Stimulated activated CD8-positive, alpha-beta memory T cell treated with anti-CD3 and anti-CD28 coated beads, Interleukin-7, amount 100 ng/mL, for 24 hours (primary cell): ENCODE measurements around the gene GABARAP.

Experiments
- DNase-seq: peaks from one replicate; pipeline ENCODE4 v3.0.0-alpha.2; 2020; ENCODE audit warnings: low read depth

GABARAP gene

DNA sequence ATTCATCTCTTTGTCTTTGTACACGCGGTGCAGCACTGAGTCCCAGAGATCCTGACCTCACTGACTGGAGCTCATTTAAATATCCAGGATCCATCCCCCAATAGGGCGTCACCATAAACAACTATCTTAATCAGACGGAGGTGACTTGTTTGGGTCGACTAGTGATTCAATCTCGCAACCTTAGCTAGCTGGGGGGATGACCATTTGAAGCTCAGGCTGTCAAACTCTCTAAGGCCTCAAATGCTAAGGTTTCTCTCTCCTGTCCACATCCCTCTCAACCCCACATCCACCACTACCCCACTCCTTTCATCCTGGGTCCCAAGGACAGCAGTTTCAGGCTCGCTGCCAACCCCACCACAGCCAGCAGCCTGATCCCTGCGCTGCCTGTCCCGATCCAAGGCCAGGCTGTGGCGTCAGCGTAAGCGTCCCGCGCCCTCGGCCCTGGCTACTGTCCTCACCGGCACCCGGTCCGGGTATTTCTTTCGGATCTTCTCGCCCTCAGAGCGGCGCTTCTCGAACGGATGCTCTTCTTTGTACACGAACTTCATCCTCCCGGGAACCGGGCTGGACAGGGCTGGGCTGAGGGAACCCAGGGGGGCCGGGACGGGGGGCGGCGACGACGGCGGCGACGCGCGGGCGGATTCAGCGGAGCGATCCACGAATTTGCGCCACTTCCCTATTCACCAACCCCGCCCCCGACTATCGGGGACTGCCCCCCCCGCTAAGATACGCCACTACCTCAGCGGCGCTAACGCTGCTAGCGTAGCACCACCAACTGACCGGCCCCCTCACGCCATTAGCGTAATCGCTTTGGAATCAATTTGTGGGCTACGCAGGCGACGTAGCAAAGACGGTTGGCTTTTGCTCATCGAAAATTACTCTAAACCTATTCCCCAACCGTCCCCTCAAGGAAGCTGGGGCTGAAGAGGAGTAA is at the start of gene GABARAP:
Gene GABARAP (minus strand): TSS at position 667 of the 934 bp plus-strand sequence. CDS start 119 bp downstream, at position 548.
- DNase-seq = peak; percentile 87

DNA sequence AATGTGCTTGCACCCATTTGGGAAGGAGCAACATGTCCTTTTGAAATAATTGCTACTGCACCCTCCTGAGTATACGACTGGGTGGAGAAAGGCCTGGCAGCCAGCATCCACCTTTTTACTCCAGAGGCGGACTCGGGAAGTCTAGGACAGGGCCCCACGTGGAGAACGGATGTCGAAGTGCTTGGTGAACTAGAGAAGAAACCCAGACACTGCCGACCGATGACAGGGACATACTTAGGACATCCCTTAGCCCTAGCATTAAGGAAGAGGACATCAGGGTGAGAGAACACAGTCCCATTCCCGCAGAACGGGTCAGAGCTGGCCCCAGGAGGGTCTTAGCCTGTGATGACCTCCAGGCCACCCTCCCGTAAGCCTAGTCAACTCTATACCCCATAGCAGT is 48.4 kb upstream of the GABARAP start:
- DNase-seq = no peak

DNA sequence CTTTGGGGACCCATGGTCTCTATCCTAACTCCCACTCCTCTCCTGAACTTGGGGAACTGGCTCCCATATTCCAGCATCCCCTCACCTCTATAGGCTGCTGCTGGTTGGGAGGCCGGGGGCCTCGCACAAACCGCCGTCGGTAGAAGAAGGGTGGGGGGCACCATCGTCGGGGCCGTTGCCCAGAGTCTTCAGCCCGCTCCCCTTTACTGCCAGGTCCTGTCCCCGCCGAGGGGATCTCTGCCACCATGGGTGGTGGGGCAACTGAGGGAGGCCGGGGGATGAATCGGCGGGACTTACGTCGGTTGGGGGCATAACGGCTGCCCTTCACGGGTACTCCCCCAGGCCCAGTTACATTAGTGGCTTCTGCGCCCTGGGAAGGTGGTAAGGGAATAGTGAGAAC is 47.9 kb upstream of the GABARAP start:
- DNase-seq = no peak

DNA sequence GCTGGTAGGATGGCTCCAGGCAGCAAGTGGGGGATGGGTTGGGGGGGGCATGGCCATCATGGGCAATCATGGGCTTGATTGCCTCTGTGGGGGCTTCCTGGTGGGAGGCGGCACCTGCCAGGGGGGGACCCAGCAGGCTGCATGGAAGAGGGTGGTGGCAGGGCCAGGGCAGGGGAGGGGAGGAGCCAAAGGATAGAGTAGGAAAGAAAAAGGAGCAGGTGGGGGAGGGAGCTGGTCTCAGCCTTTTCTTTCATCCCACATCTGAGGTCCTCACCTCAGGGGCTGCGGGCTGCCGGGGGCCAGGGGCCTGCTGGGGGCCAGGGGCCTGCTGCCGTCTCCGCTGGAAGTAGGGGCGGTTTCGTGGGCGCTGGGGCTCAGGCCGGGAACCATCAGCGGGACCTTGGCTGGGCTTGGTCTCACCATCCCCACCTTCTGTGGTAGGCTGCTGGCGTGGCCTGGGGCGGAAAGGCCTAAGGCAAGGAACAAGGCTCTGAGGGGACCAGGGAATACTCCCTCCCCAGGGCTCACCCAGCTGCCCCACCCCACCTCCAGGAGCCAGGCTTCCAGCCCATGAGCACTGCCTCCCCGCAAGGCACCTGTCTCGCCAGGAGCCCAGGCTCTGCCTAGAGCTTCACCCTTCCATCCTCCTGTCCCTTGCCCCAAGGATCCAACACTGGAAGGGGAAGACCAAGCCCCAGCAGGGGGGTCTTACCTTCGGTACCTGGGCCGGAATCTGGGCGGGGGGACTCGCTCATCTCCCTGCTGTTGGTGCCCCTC is 47.2 kb upstream of the GABARAP start:
- no peak for DNase-seq

DNA sequence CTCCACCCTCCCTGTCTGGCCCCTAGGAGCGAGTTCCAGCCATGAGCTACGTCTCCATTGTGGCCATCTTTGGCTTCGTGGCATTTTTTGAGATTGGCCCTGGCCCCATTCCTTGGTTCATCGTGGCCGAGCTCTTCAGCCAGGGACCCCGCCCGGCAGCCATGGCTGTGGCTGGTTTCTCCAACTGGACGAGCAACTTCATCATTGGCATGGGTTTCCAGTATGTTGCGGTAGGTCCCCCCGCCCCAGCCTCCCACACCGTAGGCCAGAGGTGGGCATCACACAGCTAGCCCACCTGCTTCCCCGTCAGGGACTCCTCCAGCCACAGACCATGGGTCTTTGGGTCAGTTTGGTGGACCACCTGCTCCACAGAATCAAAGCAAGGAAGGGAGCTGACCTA is 43.4 kb upstream of the GABARAP start:
- DNase-seq = no peak

DNA sequence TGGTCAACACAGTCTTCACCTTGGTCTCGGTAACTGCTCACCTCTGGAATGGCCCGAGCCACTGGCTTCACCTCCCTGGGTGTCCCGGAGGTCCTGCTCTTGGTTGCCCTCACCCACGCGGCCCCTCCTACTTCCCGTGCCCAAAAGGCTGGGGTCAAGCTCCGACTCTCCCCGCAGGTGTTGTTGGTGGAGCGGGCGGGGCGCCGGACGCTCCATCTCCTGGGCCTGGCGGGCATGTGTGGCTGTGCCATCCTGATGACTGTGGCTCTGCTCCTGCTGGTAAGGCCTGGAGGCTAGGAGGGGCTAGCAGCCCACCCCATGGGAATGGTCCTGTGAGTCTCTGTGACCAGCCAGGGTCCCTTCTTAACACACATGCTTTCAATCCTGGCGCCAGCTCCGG is 42.7 kb upstream of the GABARAP start:
- no peak for DNase-seq

DNA sequence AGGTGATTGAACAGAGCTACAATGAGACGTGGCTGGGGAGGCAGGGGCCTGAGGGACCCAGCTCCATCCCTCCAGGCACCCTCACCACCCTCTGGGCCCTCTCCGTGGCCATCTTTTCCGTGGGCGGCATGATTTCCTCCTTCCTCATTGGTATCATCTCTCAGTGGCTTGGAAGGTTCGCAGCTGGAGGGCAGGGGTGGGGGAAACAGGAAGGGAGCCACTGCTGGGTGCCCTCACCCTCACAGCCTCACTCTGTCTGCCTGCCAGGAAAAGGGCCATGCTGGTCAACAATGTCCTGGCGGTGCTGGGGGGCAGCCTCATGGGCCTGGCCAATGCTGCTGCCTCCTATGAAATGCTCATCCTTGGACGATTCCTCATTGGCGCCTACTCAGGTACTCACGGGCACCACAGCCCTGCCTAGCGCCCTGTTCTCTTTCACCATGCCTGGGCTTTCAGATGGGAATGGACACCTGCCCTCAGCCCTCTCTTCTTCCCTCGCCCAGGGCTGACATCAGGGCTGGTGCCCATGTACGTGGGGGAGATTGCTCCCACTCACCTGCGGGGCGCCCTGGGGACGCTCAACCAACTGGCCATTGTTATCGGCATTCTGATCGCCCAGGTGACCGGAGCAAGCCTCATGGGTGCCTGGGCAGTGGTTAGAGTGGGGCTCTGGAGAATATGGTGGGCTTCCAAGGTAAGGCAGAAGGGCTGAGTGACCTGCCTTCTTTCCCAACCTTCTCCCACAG is 41.4 kb upstream of the GABARAP start:
- DNase-seq = no peak

DNA sequence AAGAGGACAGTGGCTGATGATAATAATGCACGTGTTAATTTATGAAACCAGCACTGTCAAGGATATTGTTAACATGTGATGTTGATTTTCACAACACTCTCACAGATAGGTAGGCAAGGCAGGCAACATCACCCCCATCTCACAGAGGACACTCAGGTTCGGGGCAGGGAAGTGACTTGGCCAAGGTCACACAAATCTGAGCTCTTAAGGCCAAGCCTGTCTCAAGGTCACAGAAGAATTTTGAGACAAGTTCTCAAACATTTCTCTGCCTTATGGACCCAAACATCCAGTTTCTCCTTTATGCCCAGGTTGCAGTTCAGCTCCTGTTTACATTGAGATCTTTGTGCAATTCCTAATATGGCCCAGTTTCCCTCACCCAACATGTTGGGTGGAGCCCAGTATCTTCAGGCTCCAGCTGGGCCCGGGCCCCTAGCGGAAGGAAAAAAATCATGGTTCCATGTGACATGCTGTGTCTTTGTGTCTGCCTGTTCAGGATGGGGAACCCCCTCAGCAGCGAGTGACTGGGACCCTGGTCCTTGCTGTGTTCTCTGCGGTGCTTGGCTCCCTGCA is 40.6 kb upstream of the GABARAP start:
- DNase-seq = no peak

DNA sequence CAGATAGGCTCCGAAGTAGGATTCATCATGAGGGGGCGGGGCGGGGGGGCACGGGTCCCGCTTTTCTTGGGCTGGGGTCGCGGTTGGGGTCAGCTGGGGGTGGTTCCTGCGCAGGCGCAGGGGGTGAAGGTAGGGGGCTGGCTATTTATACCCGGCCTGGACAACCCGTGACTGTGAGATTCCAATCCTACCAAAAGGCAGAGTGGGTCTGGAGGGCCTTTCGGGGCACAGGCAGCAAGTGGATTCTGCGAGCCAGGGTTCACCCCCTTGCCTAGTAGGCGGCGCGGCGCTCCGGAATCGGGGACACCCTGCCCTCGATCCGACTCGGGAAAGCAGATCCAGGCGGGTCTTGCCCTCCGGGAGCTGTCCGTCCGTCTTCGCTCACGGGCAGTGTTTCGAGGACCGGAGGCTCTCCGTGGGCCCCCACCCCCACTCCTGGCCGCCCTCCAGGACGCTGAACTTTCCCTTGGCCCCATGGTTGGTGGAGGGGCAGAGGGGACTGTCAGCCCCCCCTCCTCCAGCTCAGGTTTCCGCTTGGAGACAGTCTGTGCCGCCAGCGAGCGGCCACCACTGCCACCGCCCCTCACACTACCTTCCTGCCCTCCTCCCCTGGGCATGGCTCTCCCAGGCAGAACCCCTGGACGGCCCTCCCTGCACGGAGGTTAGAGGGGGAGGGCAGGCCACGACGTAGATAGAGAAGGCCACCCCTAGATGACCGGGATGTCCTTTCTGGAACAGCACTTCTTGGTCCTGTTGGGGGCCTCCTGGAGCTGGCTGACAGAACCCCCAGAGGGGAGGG is 39.9 kb upstream of the GABARAP start:
- DNase-seq = no peak

DNA sequence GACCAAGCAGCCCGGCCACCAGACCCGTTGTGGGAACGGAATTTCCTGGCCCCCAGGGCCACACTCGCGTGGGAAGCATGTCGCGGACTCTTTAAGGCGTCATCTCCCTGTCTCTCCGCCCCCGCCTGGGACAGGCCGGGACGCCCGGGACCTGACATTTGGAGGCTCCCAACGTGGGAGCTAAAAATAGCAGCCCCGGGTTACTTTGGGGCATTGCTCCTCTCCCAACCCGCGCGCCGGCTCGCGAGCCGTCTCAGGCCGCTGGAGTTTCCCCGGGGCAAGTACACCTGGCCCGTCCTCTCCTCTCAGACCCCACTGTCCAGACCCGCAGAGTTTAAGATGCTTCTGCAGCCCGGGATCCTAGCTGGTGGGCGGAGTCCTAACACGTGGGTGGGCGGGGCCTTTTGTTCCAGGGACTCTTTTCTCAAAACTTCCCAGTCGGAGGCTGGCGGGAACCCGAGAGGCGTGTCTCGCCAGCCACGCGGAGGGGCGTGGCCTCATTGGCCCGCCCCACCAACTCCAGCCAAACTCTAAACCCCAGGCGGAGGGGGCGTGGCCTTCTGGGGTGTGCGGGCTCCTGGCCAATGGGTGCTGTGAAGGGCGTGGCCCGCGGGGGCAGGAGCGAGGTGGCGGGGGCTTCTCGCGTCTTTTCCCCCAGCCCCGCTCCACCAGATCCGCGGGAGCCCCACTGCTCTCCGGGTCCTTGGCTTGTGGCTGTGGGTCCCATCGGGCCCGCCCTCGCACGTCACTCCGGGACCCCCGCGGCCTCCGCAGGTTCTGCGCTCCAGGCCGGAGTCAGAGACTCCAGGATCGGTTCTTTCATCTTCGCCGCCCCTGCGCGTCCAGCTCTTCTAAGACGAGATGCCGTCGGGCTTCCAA is 39.1 kb upstream of the GABARAP start, which contains the start of gene SLC2A4:
Gene SLC2A4 (plus strand): TSS at position 645 of the 879 bp plus-strand sequence. CDS start 217 bp downstream, at position 862.
- DNase-seq = peak; percentile 84

DNA sequence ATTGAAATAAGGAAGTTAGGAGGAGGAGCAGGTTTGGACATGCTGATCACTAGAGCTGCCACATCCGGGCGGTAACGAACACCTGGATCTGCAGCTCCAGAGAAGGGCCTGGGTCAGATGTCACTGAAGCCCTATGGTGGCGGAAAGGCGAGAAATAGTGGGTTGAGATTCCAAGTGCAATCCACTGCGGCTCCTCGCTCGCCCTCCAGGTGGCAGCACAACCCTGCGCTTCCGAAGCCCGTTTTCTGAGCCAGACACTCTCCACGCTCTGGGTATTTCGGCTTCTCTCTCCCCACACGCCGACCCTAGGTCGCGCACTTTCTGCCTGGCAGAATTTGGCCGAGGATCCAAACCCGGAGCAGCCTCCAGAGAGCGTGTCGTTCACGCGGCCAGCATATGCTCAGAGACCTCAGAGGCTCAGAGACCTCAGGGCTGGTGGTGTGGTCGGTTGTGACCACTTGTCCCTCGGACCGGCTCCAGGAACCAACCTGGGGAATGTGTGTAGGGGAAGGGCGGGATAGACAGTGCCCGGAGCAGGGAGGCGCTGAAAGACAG is 38.3 kb upstream of the GABARAP start:
- DNase-seq = peak; percentile 65

DNA sequence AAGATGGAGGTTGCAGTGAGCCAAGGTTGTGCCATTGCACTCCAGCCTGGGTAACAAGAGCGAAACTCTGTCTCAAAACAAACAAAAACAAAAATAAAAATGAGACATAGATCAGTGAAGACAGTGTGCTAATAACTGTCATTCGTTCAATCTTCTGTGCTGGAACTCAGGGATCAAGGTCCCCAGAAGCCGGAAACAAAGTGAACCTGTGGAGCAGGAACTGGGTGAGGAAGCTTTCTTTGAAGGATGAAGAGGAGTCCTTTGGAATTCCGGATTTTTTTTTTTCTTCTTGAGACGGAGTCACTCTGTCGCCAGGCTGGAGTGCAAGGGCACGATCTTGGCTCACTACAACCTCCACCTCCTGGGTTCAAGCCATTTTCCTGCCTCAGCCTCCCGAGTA is 37.2 kb upstream of the GABARAP start:
- DNase-seq = no peak

DNA sequence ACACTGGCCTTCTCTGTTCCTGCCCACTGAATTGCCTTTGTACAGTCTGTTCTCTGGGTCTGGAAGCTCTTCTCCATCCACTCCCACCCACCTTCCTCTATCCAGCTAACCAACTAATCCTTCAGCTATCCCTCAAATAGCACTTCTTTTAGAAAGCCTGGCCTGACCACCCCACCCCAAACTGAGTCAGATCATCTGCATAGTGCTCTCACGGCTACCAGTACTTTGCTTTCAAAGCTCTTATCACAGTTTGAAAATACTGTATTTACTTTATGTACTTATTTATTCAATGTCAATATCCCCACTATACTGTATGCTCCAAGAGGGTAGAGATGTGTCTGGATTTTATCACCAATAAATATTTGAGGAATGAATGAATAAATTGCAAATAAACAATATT is 24.5 kb upstream of the GABARAP start:
- DNase-seq = no peak

DNA sequence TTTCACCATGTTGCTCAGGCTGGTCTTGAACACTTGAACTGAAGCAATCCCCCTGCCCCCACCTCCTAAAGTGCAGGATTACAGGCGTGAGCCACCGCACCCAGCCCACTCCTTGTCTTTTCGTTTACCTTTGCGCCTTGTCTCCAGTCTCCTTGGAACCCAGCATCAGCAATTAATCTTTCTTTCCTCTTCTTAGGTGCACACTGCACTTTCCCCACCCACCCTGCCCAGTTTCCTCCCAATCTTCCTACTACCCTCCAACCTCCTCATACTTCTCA is 21.5 kb upstream of the GABARAP start:
- DNase-seq = no peak

DNA sequence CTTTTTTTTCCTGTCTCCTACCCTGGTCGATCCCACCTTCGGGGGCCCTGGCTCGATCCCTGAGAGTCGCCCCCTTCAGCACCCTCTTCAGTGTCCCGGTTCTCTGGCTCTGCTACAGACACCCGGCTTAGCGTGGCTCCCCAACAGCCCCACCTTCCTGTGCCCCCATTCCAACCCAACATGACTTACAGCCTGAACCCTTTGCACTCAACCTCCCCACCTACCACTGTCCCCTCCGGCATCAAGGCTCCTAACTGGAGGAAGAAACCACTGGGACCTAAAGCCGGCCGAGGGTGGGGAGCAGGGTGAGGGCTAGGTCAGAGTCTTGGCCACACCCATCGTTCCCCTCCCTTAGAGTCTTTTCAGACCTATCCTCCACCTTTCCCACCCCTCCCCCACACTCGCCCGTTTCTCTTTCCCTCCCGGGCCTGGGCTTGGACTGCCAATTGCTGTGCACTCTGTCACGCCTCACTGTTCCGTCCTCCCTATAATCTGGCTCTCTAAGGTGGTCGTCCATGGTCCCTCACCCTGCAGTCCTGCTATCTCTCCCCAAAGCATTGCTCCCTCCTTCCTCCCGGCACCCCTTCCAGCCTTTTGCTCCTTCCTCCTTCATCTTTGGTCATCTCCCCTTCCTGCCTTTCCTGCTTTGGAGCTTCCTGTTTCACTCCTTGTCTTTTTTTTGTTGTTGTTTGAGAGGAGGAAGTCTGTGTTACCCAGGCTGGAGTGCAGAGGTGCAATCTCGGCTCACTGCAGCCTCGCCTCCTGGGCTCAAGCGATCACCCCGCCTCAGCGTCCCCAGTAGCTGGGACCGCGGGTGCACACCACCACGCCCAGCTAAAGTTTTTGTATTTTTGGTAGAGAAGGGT is 20.9 kb upstream of the GABARAP start:
- DNase-seq = no peak

DNA sequence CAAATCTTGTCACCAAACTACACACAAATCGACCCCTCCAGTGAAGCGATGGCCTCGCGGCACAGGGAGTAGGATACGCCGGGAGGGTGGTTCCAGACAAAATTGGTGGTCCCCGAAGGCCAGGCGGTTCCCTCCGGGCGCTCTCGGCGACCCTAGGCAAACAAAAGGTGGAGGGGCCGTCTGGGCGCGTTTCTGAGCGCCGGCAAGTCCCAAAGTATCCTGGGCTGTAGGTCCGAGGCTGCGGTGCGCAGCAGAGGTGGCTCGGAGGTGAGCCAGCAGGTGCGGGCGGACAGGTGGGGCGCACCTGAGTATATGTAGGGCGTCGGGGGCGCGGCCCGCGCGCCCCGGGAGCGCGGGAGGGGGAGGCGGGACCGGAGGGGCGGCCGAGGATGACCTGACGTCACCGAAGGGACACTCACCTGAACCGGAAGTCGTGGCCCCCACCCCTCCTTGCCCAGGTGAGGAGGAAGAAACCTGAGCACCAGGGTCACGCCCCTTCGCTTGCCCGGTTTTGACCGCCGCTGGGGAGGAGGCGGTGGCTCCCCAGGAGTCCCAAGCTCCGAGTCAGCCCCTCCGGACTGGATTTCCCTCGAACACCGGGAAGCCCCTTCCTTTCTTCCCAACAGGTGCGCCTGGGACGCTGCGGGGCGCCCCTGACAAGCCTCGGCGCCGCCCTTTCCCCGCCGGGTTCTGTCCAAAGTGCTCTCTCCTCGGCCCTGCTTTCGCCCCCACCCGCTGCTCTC is 20.1 kb upstream of the GABARAP start, which contains the start of gene CLDN7:
Gene CLDN7 (minus strand): TSS at position 287 of the 743 bp plus-strand sequence. CDS start 435 bp downstream, outside the sequence.
- DNase-seq = no peak

DNA sequence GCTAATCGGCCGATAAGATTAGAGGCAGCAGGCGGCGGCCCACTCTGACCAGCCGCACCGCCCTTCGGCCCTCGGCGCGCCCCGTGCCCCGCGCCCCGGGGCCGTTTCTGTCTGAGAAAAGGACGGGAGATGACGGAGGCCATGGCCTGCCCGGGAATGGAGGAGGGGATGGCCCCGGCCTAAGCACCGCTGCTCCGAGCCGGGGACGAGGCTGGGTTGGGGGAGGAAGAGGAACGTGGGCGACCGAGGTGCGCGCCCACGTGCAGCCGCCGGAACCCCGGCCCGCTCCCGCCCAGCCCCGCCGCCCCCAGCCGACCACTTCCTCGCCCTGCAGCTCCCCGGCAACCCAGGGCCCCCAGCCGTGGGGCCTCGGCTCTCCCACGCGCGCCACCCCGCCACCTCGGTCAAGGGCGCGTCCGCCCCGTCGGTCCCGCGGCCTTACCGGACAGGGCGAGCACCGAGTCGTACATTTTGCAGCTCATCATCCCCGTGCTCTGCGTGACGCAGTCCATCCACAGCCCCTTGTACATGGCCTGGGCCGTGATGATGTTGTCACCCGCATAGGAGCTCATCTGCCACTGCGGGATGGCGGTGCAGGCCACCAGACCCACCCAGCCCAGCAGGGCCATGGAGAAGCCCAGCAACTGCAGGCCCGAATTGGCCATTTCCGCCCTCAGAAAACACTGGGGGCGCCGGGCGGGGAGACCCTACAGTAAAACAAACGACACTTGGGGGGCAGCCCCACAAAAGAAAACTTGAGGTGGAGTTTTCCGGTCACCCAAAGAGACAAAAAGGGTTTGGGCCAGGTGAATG is 19.3 kb upstream of the GABARAP start:
- DNase-seq = no peak
